SK-N-SH (cell line): ENCODE data around the gene SFXN3. TPM values are rescaled to one million over a fixed set of nuclear protein-coding genes. Genes with fewer than 3 reads are reported as not detected.

Source experiments
- CTCF ChIA-PET: fragments of 300-600, 350-600 bp; formaldehyde crosslinking; extraction: SDS; loops from one replicate; lab custom pipeline; 2021; lab: Yijun Ruan, JAX
- POLR2A ChIA-PET: fragments of 350-600 bp; sonication (Branson Sonifier 250); formaldehyde crosslinking; extraction: SDS; loops from one replicate; lab custom pipeline; 2020; ENCODE audit warnings: antibody characterized with exemption, inconsistent platforms; lab: Yijun Ruan, JAX
- DNase-seq: peaks from one replicate; pipeline ENCODE4 v3.0.0; 2012
- H2AFZ ChIP-seq: fragments of 200-600 bp; sonication (generic); 2 replicates; pipeline ENCODE4 v1.8.1; 2016; ENCODE audit warnings: antibody characterized with exemption, mild to moderate bottlenecking, low read depth
- H3F3A ChIP-seq: fragments of 200-600 bp; sonication (generic); replicated peaks from 2 replicates; pipeline ENCODE3; 2016; ENCODE audit warnings: antibody characterized with exemption, mild to moderate bottlenecking; ENCODE audit not compliant: insufficient read depth
- H3K27ac ChIP-seq, 2 experiments: fragments of 200-500 bp in 1 of 2; fragments of 200-600 bp in 1 of 2; sonication (Bioruptor generic) in 1 of 2; sonication (generic), shearing (Covaris generic) in 1 of 2; 2 replicates each; pipeline versions ENCODE4 v1.5.1 to v1.6.1; 2014 to 2016; ENCODE audit warnings: low read depth in 2 of 2, inconsistent platforms in 1 of 2, low read length in 1 of 2, mild to moderate bottlenecking in 1 of 2, mixed read lengths in 1 of 2
- H3K27me3 ChIP-seq: fragments of 200-600 bp; sonication (generic), shearing (Covaris generic); 2 replicates; pipeline ENCODE4 v1.6.1; 2016; ENCODE audit warnings: mixed run types; ENCODE audit not compliant: insufficient read depth
- H3K36me3 ChIP-seq, 2 experiments: fragments of 200-500 bp in 1 of 2; fragments of 200-600 bp in 1 of 2; sonication (Bioruptor generic) in 1 of 2; sonication (generic) in 1 of 2; replicated peaks in 1 of 2; 2 replicates each; pipeline versions ENCODE3 to v1.5.1; 2014 to 2016; ENCODE audit warnings: low read length in 1 of 2, mild to moderate bottlenecking in 1 of 2; ENCODE audit not compliant: insufficient read depth in 2 of 2, control insufficient read depth in 1 of 2
- H3K4me1 ChIP-seq, 2 experiments: fragments of 200-500 bp in 1 of 2; fragments of 200-600 bp in 1 of 2; sonication (Bioruptor generic) in 1 of 2; sonication (generic), shearing (Covaris generic) in 1 of 2; 2 replicates each; pipeline versions ENCODE4 v1.5.1 to v1.6.1; 2014 to 2016; ENCODE audit warnings: low read depth in 1 of 2, low read length in 1 of 2, mixed run types in 1 of 2; ENCODE audit not compliant: insufficient read depth in 2 of 2, control insufficient read depth in 1 of 2
- H3K4me2 ChIP-seq: fragments of 200-600 bp; sonication (generic), shearing (Covaris generic); 2 replicates; pipeline ENCODE4 v1.6.1; 2017; ENCODE audit warnings: mixed run types
- H3K4me3 ChIP-seq, 2 experiments: fragments of 200-500 bp in 1 of 2; fragments of 200-600 bp in 1 of 2; sonication (Bioruptor generic) in 1 of 2; sonication (generic), shearing (Covaris generic) in 1 of 2; 2 replicates each; pipeline versions ENCODE4 v1.5.1 to v1.8.1; 2014 to 2016; ENCODE audit warnings: low read depth in 2 of 2, inconsistent platforms in 1 of 2, low read length in 1 of 2, mild to moderate bottlenecking in 1 of 2, mixed read lengths in 1 of 2, moderate library complexity in 1 of 2
- H3K79me2 ChIP-seq: fragments of 200-600 bp; sonication (generic); 2 replicates; pipeline ENCODE4 v1.8.1; 2017; ENCODE audit warnings: mild to moderate bottlenecking; ENCODE audit not compliant: insufficient read depth
- H3K9ac ChIP-seq: fragments of 200-600 bp; sonication (generic); 2 replicates; pipeline ENCODE4 v1.6.1; 2017; ENCODE audit warnings: mixed run types
- H3K9me2 ChIP-seq: fragments of 200-600 bp; sonication (generic); 2 replicates; pipeline ENCODE4 v1.6.1; 2017; ENCODE audit warnings: mixed run types
- H3K9me3 ChIP-seq: fragments of 200-600 bp; sonication (generic); 2 replicates; pipeline ENCODE4 v1.6.1; 2017; ENCODE audit warnings: mixed run types, mild to moderate bottlenecking, moderate library complexity
- H4K20me1 ChIP-seq: fragments of 200-600 bp; sonication (generic); 2 replicates; pipeline ENCODE4 v1.6.1; 2017; ENCODE audit warnings: mild to moderate bottlenecking, mixed run types; ENCODE audit not compliant: insufficient read depth
- CHD2 ChIP-seq: fragments of 150-350 bp; IDR thresholded peaks from 2 replicates; pipeline ENCODE4 v1.6.1; 2018; ENCODE audit warnings: low read length; ENCODE audit not compliant: partially characterized antibody
- ELF1 ChIP-seq: IDR thresholded peaks from 2 replicates; pipeline ENCODE4 v1.4.0; 2012
- JUND ChIP-seq: IDR thresholded peaks from 2 replicates; pipeline ENCODE4 v1.4.0; 2012
- MAX ChIP-seq: IDR thresholded peaks from 2 replicates; pipeline ENCODE4 v1.4.0; 2012; ENCODE audit warnings: low read depth
- PBX3 ChIP-seq: IDR thresholded peaks from 2 replicates; pipeline ENCODE4; 2012
- POLR2AphosphoS5 ChIP-seq: IDR thresholded peaks from 2 replicates; pipeline ENCODE4 v1.6.1; 2012; ENCODE audit warnings: low read depth, low read length
- RCOR1 ChIP-seq: fragments of 150-350 bp; IDR thresholded peaks from 2 replicates; pipeline ENCODE4 v1.6.1; 2017; ENCODE audit warnings: antibody characterized with exemption, low read length
- SIN3A ChIP-seq: IDR thresholded peaks from 2 replicates; pipeline ENCODE4 v1.6.1; 2012; ENCODE audit warnings: low read depth, mild to moderate bottlenecking, low read length, moderate library complexity, borderline replicate concordance
- SMC3 ChIP-seq: IDR thresholded peaks from 2 replicates; pipeline ENCODE4 v1.6.1; 2012; ENCODE audit warnings: low read depth, low read length, improper control_type of control experiment
- TAF1 ChIP-seq: IDR thresholded peaks from 2 replicates; pipeline ENCODE4 v1.6.1; 2012; ENCODE audit warnings: low read depth, mild to moderate bottlenecking, low read length, moderate library complexity, borderline replicate concordance
- TCF12 ChIP-seq: IDR thresholded peaks from 2 replicates; pipeline ENCODE4 v1.4.0; 2012
- TEAD4 ChIP-seq: IDR thresholded peaks from 2 replicates; pipeline ENCODE4 v1.4.0; 2012; ENCODE audit warnings: mild to moderate bottlenecking, borderline replicate concordance; ENCODE audit not compliant: insufficient read depth
- YY1 ChIP-seq: IDR thresholded peaks from 2 replicates; pipeline ENCODE4 v1.4.0; 2012; ENCODE audit warnings: low read depth, mild to moderate bottlenecking
- WGBS: methylation state at CpG from one replicate; pipeline ENCODE4 v1.1.6; 2017; ENCODE audit warnings: low lambda C conversion rate; 5-methylcytosine and 5-hydroxymethylcytosine counted together
- polyA plus RNA-seq, 3 experiments: library from polyadenylated mRNA; depleted of rRNA; stranded (reverse); fragments of >200 nt; gene quantifications; 2 replicates each; pipeline ENCODE4 v1.2.3, GENCODE V29; 2012

The SFXN3 gene
- polyA plus RNA-seq, 1 of the 3 experiments (the other 2 are of a cell fraction): 142 TPM

GRCh38 chr10:101085846-101086245 lies 54.8 kb downstream of the SFXN3 start:
- Histone ChIP-seq H3K4me3 (no peak overlapping the region), H3K27me3 (peaks cover 52% of the 10 kb centered on the region; the same call in 1 of the 2 replicates), H3F3A (no peaks in the 10 kb centered on the region), H3K4me1 (peaks cover 0 to 20% of the 10 kb centered on the region in 2 experiments; a peak in 1 of 4 replicates), H3K9ac (no peak overlapping the region), H3K27ac (no peak overlapping the region), H3K9me2 (no peaks in the 10 kb centered on the region), H3K4me2 (no peak overlapping the region), H3K36me3 (no peaks in the 10 kb centered on the region), H2AFZ (no peak overlapping the region), H4K20me1 (no peaks in the 10 kb centered on the region), H3K9me3 (no peaks in the 10 kb centered on the region), H3K79me2 (no peaks in the 10 kb centered on the region)
- TF ChIP-seq CHD2 (no peak), ELF1 (no peak), POLR2AphosphoS5 (no peak), RCOR1 (no peak), MAX (no peak), TEAD4 (no peak)
- WGBS: 37% methylated on average over 3 of the region's 6 CpGs
- ChIA-PET CTCF (interaction anchor here (0.8 to 32.9 kb wide), 6 partner anchors 11 to 83 kb away, joined by 3 to 972 read pairs (median 4); partner anchors contain the start of gene TLX1), POLR2A (interaction anchor here (0.6 kb wide), 1 partner anchor 12 kb away, joined by 3 read pairs; no protein-coding TSS in a partner anchor)
- no peak for DNase-seq

GRCh38 chr10:101087376-101087775 lies 56.3 kb downstream of the SFXN3 start:
- Histone ChIP-seq H3K4me1 (peaks cover 0 to 21% of the 10 kb centered on the region in 2 experiments; a peak in 1 of 4 replicates), H3K27ac (no peak overlapping the region), H3K36me3 (no peaks in the 10 kb centered on the region), H3K4me3 (no peak overlapping the region), H3K9me2 (no peaks in the 10 kb centered on the region), H3K9ac (no peak overlapping the region), H3K79me2 (no peaks in the 10 kb centered on the region), H3K4me2 (no peak overlapping the region), H3K9me3 (no peaks in the 10 kb centered on the region), H3F3A (no peaks in the 10 kb centered on the region), H3K27me3 (peaks cover 55% of the 10 kb centered on the region; the same call in 1 of the 2 replicates), H4K20me1 (no peaks in the 10 kb centered on the region), H2AFZ (no peak overlapping the region)
- no peak for DNase-seq
- TF ChIP-seq ELF1: no peak
- no peak for TF ChIP-seq SIN3A
- no peak for TF ChIP-seq TAF1
- no peak for TF ChIP-seq JUND
- no peak for TF ChIP-seq TCF12
- TF ChIP-seq SMC3: no peak
- TF ChIP-seq PBX3: no peak
- TF ChIP-seq YY1: no peak
- 23% methylated on average over 10 of the region's 10 CpGs for WGBS
- POLR2A ChIA-PET: no interaction called here
- CTCF ChIA-PET: interaction anchor here (0.7 to 32.9 kb wide), 9 partner anchors 9 to 127 kb away, joined by 3 to 972 read pairs (median 6); partner anchors contain the start of gene TLX1
